Measurements from ENCODE around the gene ACO1.

The ACO1 gene

GRCh38 chr9:32384002-32384363 lies 460 bp upstream of the ACO1 start:
- no peak for DNase-seq

- no peak for DNase-seq
These were observed 875 bp downstream of the ACO1 start for GRCh38 chr9:32385152-32385884.

GRCh38 chr9:32385885-32386283 lies 1.4 kb downstream of the ACO1 start:
- no peak for DNase-seq

- DNase-seq: no peak
These were observed 2.8 kb downstream of the ACO1 start for GRCh38 chr9:32387256-32387655.

- no peak for DNase-seq
These were observed 4.9 kb downstream of the ACO1 start for GRCh38 chr9:32389365-32389764.

- DNase-seq: no peak
These were observed 9.5 kb downstream of the ACO1 start for GRCh38 chr9:32393911-32394310.

GRCh38 chr9:32394381-32395049 lies 10.1 kb downstream of the ACO1 start:
- no peak for DNase-seq

GRCh38 chr9:32395510-32396216 lies 11.2 kb downstream of the ACO1 start:
- DNase-seq: no peak

- no peak for DNase-seq
These were observed 13.8 kb downstream of the ACO1 start for GRCh38 chr9:32398207-32398606.

- no peak for DNase-seq
These were observed 14.8 kb downstream of the ACO1 start for GRCh38 chr9:32399110-32399815.

GRCh38 chr9:32401488-32401887 lies 17.0 kb downstream of the ACO1 start:
- DNase-seq: no peak

- no peak for DNase-seq
These were observed 19.3 kb downstream of the ACO1 start for GRCh38 chr9:32403567-32404260.

- DNase-seq: no peak
These were observed 20.0 kb downstream of the ACO1 start for GRCh38 chr9:32404402-32404801.

- no peak for DNase-seq
These were observed 20.4 kb downstream of the ACO1 start for GRCh38 chr9:32404856-32405255.

GRCh38 chr9:32405506-32405905 lies 21.1 kb downstream of the ACO1 start:
- no peak for DNase-seq

GRCh38 chr9:32406046-32406445 lies 21.6 kb downstream of the ACO1 start:
- no peak for DNase-seq

GRCh38 chr9:32411753-32412152 lies 27.3 kb downstream of the ACO1 start:
- DNase-seq: no peak

GRCh38 chr9:32412440-32412839 lies 28.0 kb downstream of the ACO1 start:
- no peak for DNase-seq

GRCh38 chr9:32413424-32413823 lies 29.0 kb downstream of the ACO1 start:
- DNase-seq: no peak

GRCh38 chr9:32414856-32415255 lies 30.4 kb downstream of the ACO1 start:
- no peak for DNase-seq

GRCh38 chr9:32419921-32420320 lies 35.5 kb downstream of the ACO1 start:
- DNase-seq: no peak

GRCh38 chr9:32422237-32422806 lies 37.9 kb downstream of the ACO1 start:
- DNase-seq: no peak

- no peak for DNase-seq
These were observed 38.9 kb downstream of the ACO1 start for GRCh38 chr9:32423371-32423770.

Data from NCI-H82 (cell line).